NCI-H774 (cell line): Measurements from ENCODE around the gene SLC16A6.
A peak's percentile ranks its signal among the peaks of the same experiment; 100 is the strongest.
"Not testable (repeated sequence)": the region's sequence is repeated elsewhere in the genome, so short reads cannot be mapped to it uniquely, and the experiment has no call there.

Source experiments
- DNase-seq: peaks from one replicate; lab custom pipeline; 2025; lab: John Stamatoyannopoulos, UW

Gene SLC16A6

GRCh38 chr17:68289936-68290267 is 1.0 kb downstream of the SLC16A6 start:
- DNase-seq = no peak

GRCh38 chr17:68289473-68289872 is 1.5 kb downstream of the SLC16A6 start:
- no peak for DNase-seq

DNA sequence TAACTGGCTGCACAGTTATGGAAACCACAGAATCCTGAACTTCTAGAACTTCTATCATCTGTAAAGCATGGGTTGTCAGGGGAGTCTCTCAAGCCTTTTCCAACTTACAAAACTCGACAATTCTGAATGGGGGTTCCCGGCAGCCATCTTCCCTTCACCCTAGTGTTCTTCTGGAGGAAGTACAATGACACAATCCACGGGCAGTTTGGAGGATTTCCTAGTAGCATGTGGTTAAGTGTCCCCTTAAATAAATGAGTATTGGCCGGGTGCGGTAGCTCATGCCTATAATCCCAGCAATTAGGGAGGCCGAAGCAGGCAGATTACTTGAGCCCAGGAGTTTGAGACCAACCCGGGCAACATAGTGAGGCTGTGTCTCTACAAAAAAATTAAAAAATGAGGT is 2.1 kb downstream of the SLC16A6 start:
- no peak for DNase-seq

DNA sequence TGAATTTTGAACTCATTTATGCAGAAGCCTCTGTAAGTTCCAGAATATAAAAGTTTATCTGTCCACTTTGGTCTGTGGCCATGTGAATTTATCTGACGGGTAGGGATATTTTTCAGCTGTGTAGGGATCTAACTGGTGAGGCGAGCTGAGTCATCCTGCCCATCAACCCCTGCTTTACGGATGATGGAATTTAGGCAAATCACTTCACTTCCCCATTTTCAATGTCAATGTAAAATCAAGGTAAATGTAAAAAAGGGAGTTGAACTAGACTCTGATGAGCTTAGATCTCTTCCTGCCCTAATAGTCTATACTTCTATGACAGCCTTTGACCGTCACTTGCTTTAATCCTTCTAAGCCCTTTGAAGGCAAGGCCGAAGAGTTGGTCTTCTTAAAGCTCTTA is 2.6 kb downstream of the SLC16A6 start:
- DNase-seq = no peak

- DNase-seq = not testable (repeated sequence)
Measured at GRCh38 chr17:68281965-68282364, 9.0 kb downstream of the SLC16A6 start.

DNA sequence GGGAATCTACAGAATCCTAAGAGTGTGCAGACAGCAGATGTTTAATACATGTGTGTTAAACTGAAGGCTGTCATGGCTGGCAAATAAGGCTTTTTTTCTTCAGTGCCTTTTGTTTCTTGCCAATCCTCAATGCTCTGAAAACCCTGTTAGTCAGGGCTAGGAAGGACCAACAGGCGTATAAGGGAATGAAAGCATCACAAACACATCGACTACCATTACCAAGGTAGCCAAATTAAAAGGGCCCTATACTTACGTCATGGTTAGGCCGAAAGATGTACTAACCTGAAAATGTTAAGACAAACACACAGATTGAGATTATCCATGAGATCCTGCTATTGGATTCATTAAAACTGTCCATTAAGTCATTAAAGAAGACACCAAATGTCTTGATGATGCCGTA is 13.1 kb downstream of the SLC16A6 start:
- DNase-seq = no peak

GRCh38 chr17:68276339-68276738 is 14.6 kb downstream of the SLC16A6 start:
- not testable (repeated sequence) for DNase-seq

- DNase-seq = no peak
Measured at GRCh38 chr17:68273722-68274121, 17.2 kb downstream of the SLC16A6 start.

DNA sequence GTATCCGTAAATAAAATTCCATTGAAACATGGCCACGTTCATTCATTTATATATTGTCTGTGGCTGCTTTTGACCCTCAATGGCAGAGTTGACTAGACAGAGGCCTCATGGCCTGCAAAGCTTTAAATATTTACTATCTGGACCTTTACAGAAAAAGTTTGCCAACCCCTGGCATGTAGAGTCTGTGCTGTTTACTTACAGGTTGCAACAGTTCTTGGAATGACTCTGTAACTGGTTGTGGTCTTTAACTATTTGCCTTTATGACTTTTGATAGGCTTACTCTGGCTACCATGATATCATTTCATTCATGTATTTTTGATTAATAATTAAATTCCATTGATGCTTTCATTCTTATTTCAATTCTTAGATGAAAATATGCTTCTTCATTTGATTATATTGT is 25.1 kb downstream of the SLC16A6 start:
- DNase-seq = not testable (repeated sequence)

DNA sequence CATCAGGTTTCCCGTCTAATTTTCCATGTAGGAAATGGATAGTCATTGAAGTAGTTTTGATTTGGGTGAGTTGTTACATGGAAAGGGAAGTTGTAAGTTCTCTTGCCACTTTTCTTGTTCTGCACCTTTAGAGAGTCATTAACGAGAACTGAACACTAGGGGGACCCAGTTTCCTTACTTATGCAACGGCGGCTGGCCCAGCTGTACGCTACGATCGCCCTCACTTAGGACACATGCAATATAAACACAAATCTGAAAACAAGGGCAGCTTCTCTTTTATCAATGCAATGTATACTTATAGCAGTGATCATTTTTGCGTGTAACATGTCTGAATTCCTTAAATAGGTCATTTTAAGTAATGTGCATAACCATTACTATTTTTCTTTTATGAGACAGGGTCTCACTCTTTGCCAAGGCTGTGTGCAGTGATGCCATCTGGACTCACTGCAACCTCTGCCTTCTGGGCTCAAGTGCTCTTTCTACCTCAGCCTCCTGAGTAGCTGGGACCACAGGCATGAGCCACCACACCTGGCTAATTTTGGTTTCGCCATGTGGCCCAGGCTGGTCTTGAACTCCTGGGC is 27.7 kb downstream of the SLC16A6 start:
- DNase-seq = peak; percentile 45

DNA sequence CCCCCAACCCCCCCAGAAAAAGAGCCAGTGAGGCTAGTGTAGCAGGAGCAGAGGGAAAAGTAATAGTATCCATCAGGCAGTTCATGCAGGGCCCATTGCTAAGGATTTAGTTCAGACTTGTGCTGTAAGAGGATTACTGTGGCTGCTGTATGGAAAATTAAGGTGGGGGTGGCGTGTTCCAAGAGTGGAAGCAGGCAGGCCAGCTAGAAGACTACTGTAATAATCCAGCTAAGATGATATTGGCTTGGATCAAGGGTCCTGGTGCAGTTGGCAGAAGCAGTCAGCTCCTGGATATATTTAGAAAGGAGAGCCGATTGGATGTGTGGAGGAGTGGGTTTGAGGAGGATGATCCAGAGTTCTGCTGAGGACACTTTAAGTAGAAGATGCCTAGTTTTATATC is 28.5 kb downstream of the SLC16A6 start:
- not testable (repeated sequence) for DNase-seq

- no peak for DNase-seq
Measured at GRCh38 chr17:68260051-68260762, 30.7 kb downstream of the SLC16A6 start.

DNA sequence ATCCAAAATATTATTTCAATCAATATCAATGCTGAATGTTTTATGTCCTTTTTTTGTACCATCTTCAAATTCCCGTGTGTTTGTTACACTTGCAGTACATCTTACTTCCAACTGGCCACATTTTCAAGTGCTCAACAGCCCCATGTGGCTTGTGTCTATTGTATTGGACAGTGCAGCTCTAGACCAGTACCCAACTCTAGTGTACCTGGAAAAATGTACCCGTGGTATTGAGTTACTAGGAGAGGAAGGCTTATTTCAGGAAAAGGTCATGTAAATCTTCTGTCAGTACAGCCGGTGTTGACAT is 31.3 kb downstream of the SLC16A6 start:
- DNase-seq = not testable (repeated sequence)

DNA sequence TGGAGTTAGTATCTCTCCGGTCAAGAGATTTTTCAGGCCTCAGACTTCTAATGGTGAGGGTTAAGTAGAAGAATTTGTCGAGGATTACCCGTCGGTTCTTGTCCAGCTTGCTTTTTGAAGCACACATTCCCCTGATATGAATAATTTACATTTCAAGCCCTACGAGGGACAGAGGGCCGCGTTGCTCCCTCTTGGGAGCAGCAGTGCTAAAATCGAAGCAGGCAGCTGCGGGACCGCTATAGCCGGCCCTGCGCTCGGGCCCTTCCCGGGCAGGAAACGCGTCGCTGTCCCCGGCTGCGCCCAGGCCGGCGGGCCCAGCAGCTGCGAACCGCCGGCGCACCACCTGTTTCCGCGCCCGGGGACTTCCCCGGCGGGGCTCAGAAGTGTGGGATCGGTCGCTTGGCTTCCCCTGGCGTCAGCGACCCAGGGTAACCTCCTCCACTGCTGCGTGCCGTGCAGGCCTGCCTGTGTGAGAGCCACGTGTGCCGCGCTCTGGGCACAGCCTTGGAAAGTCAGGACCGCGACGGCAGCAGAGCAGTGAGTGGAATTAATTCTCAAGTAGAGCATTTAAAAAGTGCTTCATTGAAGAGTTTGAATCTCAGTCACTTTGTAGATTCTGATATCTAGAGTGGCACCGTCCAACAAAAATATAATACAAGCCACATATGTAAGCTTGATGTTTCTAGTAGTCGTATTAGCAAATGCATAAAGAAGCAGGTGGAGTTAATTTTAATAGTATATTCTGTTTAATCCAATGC is 31.9 kb downstream of the SLC16A6 start:
- DNase-seq = not testable (repeated sequence)

DNA sequence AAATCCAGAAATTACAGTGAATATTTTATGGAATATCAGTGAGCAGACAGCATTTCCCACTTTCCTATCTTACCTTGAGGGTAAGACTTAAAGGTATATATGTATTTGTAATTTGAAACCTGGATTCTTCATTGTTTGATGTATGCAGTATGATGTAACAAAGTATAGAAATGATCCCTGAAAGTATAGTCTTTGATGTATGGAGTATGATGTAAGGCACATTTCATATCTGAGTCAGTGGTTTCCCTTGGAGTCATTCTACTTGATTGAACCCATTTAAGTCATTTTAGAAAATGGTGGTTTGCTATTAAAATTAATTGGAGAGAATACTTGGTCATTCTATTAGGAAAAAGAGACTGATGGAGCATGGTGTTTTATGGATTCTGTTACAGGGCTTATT is 33.0 kb downstream of the SLC16A6 start:
- no peak for DNase-seq

GRCh38 chr17:68256701-68257100 is 34.2 kb downstream of the SLC16A6 start:
- DNase-seq = not testable (repeated sequence)

DNA sequence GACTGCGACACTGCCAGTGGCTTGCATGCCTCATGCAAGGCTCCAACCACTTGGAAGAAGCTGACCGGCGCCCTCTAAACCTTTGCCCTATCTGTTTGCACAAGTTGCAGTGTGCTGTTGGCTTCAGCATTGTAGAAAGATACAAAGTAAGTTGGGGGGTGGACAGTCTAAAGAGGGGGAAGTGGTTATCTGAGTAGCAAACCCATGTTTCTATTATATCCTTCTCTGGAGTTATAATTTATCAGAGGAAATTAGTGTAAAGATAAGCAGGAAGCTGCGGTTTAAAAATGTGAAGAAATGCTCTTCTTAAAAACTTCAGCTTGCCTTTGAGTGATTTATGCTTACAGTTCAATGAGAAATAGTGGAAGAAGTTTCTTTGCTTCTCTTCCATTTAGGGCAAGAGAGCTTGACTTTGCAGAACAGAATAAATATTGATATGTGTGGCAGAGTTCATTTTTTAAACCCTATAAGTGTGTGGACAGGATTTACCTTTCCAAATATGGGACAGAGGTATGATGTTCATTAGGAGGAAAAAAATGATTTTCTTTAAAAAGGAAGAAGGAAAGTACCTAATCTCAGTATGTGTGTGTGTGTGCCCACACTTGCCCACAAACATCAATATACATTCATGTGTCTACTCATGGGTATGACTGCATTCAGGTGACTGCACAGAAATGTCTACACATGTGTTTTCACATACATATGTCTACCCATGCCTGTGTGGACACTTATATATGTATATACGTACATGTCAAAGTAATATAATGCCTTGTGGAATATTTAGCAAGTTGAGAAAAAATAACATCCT is 35.0 kb downstream of the SLC16A6 start:
- no peak for DNase-seq

GRCh38 chr17:68255151-68255550 is 35.8 kb downstream of the SLC16A6 start:
- DNase-seq = no peak

DNA sequence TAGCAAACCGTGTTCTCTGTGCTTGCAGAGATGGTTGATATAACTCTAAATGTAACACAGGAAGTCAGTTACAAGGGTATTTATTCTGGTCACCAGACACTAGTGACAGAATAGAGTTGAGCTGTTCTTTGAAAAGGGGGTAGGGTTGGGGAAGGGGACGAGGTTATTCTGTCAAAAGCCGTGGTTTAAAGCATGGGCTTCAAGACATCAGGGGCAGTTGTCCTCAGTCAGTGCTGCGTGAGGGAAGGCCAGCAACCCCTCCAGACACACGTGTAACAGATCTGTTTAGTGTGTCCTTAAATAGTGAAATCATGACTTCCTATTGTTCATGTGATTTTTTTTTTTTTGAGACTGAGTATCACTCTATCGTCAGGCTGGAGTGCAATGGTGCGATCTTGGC is 37.5 kb downstream of the SLC16A6 start:
- not testable (repeated sequence) for DNase-seq

GRCh38 chr17:68249354-68249765 is 41.6 kb downstream of the SLC16A6 start:
- DNase-seq = no peak

DNA sequence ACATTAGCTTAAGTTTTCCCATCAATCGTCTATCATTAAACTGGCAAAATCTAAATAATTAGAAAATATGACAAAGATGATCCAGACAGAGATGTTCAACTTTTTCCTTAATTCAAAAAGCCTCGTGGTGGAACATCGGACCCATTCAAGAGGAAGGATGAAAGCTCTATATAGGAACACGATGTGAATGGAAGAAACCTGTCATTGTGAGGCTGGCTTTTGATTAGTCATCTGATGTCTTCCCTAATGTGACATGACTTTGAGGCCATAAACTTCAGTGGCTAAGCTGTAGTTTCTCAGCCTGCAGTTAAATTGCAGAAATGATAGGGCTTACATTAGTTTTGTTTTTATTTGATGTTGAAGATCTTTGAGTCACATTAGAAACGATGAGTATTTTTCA is 42.0 kb downstream of the SLC16A6 start:
- no peak for DNase-seq

DNA sequence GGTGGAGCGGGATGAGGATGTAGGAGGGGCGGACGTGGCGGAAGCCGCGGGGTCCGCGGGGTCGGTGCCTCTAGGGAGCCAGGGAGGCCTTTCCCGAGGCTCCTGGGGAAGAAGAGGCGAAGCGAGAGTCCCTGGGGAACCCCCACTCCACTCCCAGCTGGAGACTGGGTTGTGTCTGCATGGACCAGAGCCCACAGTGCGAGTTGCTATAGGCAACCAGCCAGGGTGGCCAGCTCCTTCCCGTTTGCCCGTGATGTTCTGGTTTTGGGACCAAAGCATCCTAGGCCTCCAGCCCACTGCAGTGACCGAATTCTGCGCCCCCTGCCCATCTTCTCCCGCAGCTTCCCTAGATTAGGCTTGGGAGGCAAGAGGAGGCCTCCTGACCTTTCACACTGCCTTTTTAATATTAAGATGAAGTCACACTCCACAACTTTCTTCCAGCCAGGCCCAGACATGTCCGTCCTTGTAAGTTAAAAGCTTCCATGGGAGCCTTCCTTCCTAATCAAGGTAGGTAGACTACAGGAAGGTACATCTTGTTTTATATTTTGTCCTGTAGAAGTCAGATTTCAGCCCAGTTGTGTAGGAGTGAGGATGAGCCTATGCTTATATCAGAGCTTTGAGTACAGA is 42.6 kb downstream of the SLC16A6 start:
- DNase-seq = peak; percentile 73
